Neural crest cell (in vitro differentiated cells): ENCODE results near the gene GLB1L3. TPM values are rescaled to one million over a fixed set of nuclear protein-coding genes. Genes with fewer than 3 reads are reported as not detected.

Experiments
- DNase-seq: peaks from one replicate; pipeline ENCODE4 v3.0.0; 2021; ENCODE audit warnings: low read depth, mixed read lengths, low spot score
- H3K27ac Mint-ChIP-seq: one replicate; pipeline ENCODE4 v1.8.0; 2021; ENCODE audit warnings: mild to moderate bottlenecking, mixed read lengths; ENCODE audit not compliant: unreplicated experiment
- H3K27me3 Mint-ChIP-seq: 2 replicates; pipeline ENCODE4 v1.8.0; 2021; ENCODE audit warnings: low read depth, mild to moderate bottlenecking, mixed read lengths
- H3K36me3 Mint-ChIP-seq: 2 replicates; pipeline ENCODE4 v1.8.0; 2021; ENCODE audit warnings: low read depth, mild to moderate bottlenecking, mixed read lengths
- H3K4me1 Mint-ChIP-seq: 2 replicates; pipeline ENCODE4 v1.8.0; 2021; ENCODE audit warnings: mixed read lengths
- H3K4me3 Mint-ChIP-seq: one replicate; pipeline ENCODE4 v1.8.0; 2021; ENCODE audit warnings: mild to moderate bottlenecking, mixed read lengths
- H3K9me3 Mint-ChIP-seq: 2 replicates; pipeline ENCODE4 v1.8.0; 2021; ENCODE audit warnings: mixed read lengths
- CTCF ChIP-seq: fragments of 200-600 bp; sonication (generic); conservative IDR thresholded peaks from 2 replicates; pipeline ENCODE4 v1.5.0; 2021; ENCODE audit warnings: antibody characterized with exemption, mild to moderate bottlenecking
- total RNA-seq: library from RNA; stranded (reverse); gene quantifications from 2 replicates; pipeline ENCODE4 v1.2.1, GENCODE V29; 2021

Gene GLB1L3
- total RNA-seq, 1 donor from 2014 or later, result 0.28 TPM

DNA sequence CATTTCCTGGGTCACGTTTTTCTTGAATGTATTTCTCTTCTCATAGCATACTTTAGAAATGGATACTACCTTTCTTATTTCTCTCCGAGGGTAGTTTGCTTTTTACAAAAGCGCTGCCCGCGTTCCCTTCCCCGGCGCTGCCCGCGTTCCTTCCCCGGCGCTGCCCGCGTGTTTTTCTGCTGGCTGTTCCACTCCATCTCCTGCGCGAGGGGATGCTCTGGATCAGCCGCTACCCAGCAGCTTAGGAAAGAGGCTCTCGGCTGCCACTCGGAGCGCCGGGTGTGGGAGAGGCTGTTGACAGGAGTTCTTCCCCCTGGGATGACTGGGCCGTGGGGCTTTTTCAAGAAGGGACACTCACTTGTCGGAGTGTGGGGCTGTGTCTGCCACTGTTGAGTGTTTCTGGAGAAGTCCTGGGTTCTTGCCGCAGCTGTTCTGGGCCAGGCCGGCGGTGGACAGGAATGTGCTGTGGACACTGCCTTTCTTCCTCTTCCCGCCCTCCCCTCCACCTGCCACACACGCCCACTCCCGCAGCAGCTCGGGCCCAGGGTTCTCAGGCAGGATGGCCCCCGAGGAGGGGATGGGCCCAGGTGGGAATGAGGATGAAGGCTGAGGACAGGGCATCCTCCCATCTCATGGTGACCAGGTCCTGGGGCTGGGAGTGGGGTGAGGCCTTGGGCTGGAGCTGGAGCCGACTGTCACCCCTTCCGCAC lies 86.2 kb downstream of the GLB1L3 start:
- H3K4me3 Mint-ChIP-seq, result no peak overlapping the region
- H3K27me3 Mint-ChIP-seq, result no peaks in the 10 kb centered on the region
- H3K36me3 Mint-ChIP-seq, result no peaks in the 10 kb centered on the region
- H3K27ac Mint-ChIP-seq, result no peak overlapping the region
- no peak for TF ChIP-seq CTCF
- peaks cover 5% of the 10 kb centered on the region for H3K4me1 Mint-ChIP-seq
- DNase-seq, result no peak
- no peaks in the 10 kb centered on the region for H3K9me3 Mint-ChIP-seq

- Mint-ChIP-seq H3K27me3 (no peaks in the 10 kb centered on the region), H3K4me1 (peaks cover 5% of the 10 kb centered on the region), H3K36me3 (no peaks in the 10 kb centered on the region), H3K27ac (no peak overlapping the region), H3K4me3 (no peak overlapping the region), H3K9me3 (no peaks in the 10 kb centered on the region)
- TF ChIP-seq CTCF, result no peak
- DNase-seq, result no peak
Observed at GRCh38 chr11:134363161-134363560, 87.0 kb downstream of the GLB1L3 start.

DNA sequence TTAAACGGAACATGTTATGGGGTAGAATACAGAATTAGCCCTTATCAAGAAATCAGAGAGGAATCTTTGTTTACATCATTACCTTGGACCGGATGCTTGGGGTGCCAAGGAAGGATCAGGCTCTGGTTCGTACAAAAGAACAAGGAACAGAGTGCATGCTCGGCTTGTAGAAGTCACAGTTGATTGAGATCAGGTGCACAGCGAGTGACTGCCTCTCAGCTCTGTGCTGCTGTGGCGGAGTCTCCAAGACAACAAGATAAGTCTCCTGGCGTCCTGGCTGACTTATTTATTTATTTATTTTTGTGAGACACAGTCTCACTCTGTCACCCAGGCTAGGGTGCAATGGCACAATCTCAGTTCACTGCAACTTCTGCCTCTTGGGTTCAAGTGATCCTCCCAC lies 87.4 kb downstream of the GLB1L3 start:
- Mint-ChIP-seq H3K4me3 (no peak overlapping the region), H3K27me3 (no peaks in the 10 kb centered on the region), H3K27ac (no peak overlapping the region), H3K9me3 (no peaks in the 10 kb centered on the region), H3K36me3 (no peaks in the 10 kb centered on the region), H3K4me1 (peaks cover 5% of the 10 kb centered on the region)
- DNase-seq, result no peak
- TF ChIP-seq CTCF, result no peak

DNA sequence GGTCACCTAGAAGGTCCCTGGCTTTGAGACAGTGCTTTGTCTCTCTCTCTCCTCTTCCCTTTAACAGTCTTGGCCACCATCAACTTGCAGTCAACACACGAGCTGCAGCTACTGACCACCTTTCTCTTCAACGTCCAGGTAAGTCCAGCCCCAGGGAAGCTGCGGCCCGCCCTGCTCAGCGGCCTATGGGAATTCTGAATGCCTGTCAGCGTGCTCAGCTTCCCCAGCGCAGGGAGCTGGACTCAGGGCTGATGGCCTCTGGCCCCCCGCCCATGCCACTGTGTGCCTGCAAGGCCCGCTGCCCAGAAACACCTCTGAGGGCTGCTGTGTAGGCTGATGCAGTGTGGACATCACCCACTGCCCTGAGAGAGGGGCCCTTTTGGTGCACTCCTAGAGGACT lies 88.1 kb downstream of the GLB1L3 start:
- no peak overlapping the region for H3K4me3 Mint-ChIP-seq
- peaks cover 5% of the 10 kb centered on the region for H3K4me1 Mint-ChIP-seq
- no peak for TF ChIP-seq CTCF
- DNase-seq, result no peak
- H3K27ac Mint-ChIP-seq, result no peak overlapping the region
- H3K27me3 Mint-ChIP-seq, result no peaks in the 10 kb centered on the region
- no peaks in the 10 kb centered on the region for H3K9me3 Mint-ChIP-seq
- H3K36me3 Mint-ChIP-seq, result no peaks in the 10 kb centered on the region

DNA sequence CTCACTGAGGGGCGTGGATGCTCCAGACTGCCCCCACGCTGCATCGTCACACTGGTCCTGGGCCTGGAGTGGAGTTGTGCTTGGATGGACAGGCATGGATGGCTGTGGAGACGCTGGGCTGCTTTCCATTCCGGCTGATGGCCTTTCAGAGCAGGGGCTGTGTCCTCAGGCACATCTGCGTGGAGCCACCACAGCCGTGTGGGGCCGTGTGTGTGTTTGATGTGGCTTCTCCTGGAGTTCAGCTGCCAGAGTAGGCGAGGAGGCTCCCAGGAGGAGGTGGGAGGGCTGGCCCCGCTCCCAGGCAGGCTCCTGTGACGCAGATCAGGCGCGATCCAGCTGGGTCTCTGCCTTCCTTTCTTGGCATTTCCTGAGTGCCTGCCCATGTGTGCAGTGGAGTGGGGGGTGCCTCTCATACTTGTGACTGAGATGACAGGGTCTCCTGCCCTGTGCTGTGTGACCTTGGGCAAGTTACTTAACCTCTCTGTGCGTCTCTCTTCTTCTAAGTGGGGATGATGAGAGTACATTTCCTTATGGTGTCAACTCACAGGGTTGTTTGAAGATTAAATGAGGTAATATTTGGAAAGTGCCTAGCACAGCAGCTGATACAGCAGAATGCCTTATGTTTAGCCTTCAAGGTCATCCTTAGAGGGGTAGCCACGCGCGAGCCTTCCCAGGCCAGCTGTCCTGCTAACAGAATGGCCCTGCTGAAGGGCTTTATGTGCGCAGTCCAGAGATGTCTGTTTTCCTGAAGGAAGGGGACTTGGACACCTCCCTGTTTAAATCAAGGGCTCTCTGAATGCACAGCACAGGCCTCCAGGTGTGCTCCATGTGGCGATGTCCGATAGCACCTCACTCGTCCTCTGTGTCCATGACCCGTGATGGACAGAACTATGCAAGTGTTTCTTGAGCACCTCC lies 89.1 kb downstream of the GLB1L3 start:
- no peaks in the 10 kb centered on the region for H3K36me3 Mint-ChIP-seq
- TF ChIP-seq CTCF, result no peak
- H3K4me3 Mint-ChIP-seq, result no peak overlapping the region
- no peaks in the 10 kb centered on the region for H3K27me3 Mint-ChIP-seq
- H3K27ac Mint-ChIP-seq, result no peak overlapping the region
- H3K9me3 Mint-ChIP-seq, result no peaks in the 10 kb centered on the region
- peaks cover under 1% of the 10 kb centered on the region for H3K4me1 Mint-ChIP-seq
- DNase-seq, result no peak
